ENCODE data around the gene GRIP2.

- no peak for TF ChIP-seq CTCF (IDR thresholded peaks at IDR 0.05; ENCODE audit: extremely low read depth in 1 of 2, insufficient read depth in 1 of 2, low read depth in 1 of 2, low read length in 2 of 2)
- no peak for TF ChIP-seq POLR2A (IDR thresholded peaks at IDR 0.05; ENCODE audit: low read depth, low read length)
- no peak for TF ChIP-seq JUN (IDR thresholded peaks at IDR 0.05; ENCODE audit: borderline replicate concordance, insufficient read depth, insufficient read length, low read depth)
- no peak for TF ChIP-seq POLR2AphosphoS5 (IDR thresholded peaks at IDR 0.05; ENCODE audit: insufficient read depth, low read depth, low read length)
- TF ChIP-seq GATA2 (IDR thresholded peaks at IDR 0.05; ENCODE audit: insufficient read depth, insufficient read length, low read depth, low read length), result no peak
- no peak for TF ChIP-seq EZH2 (IDR thresholded peaks at IDR 0.05; ENCODE audit: borderline replicate concordance, low read depth, low read length, severe bottlenecking)
Observed at GRCh38 chr3:14465425-14465824, 74.7 kb downstream of the GRIP2 start.

Measured in endothelial cell of umbilical vein (primary cell).